ENCODE measurements around the gene DISP3.

DISP3 gene

GRCh38 chr1:11568687-11569086, 89.7 kb downstream of the DISP3 start:
- in situ Hi-C loops (cut with MboI; ENCODE audit: low pct_unique_long_range_greater_than_20kb, low sequenced_read_pairs, unreplicated experiment): no loop called here
- no peak for DNase-seq (ENCODE audit: low spot score)

GRCh38 chr1:11569551-11569950, 90.6 kb downstream of the DISP3 start:
- TF ChIP-seq CTCF (IDR thresholded peaks at IDR 0.05; ENCODE audit: extremely low read depth, insufficient read depth, missing control alignments): no peak
- in situ Hi-C loops (cut with MboI; ENCODE audit: low pct_unique_long_range_greater_than_20kb, low sequenced_read_pairs, unreplicated experiment): no loop called here
- DNase-seq (ENCODE audit: low spot score): no peak

More at GRCh38 chr1:11568687-11569086, 89.7 kb downstream of the DISP3 start:
- TF ChIP-seq CTCF (IDR thresholded peaks at IDR 0.05; ENCODE audit: extremely low read depth, insufficient read depth, missing control alignments): no peak

GRCh38 chr1:11569954-11570353, 91.0 kb downstream of the DISP3 start:
- in situ Hi-C loops (cut with MboI; ENCODE audit: low pct_unique_long_range_greater_than_20kb, low sequenced_read_pairs, unreplicated experiment): no loop called here
- no peak for DNase-seq (ENCODE audit: low spot score)
- no peak for TF ChIP-seq CTCF (IDR thresholded peaks at IDR 0.05; ENCODE audit: extremely low read depth, insufficient read depth, missing control alignments)

GRCh38 chr1:11570821-11571380, 91.9 kb downstream of the DISP3 start:
- in situ Hi-C loops (cut with MboI; ENCODE audit: low pct_unique_long_range_greater_than_20kb, low sequenced_read_pairs, unreplicated experiment): no loop called here
- no peak for TF ChIP-seq CTCF (IDR thresholded peaks at IDR 0.05; ENCODE audit: extremely low read depth, insufficient read depth, missing control alignments)
- DNase-seq (ENCODE audit: low spot score): no peak

GRCh38 chr1:11571906-11572616, 93.1 kb downstream of the DISP3 start:
- DNase-seq (ENCODE audit: low spot score): no peak
- in situ Hi-C loops (cut with MboI; ENCODE audit: low pct_unique_long_range_greater_than_20kb, low sequenced_read_pairs, unreplicated experiment): no loop called here

GRCh38 chr1:11573116-11573692, 94.2 kb downstream of the DISP3 start:
- in situ Hi-C loops (cut with MboI; ENCODE audit: low pct_unique_long_range_greater_than_20kb, low sequenced_read_pairs, unreplicated experiment): no loop called here
- no peak for TF ChIP-seq CTCF (IDR thresholded peaks at IDR 0.05; ENCODE audit: extremely low read depth, insufficient read depth, missing control alignments)
- no peak for DNase-seq (ENCODE audit: low spot score)

More at GRCh38 chr1:11571906-11572616, 93.1 kb downstream of the DISP3 start:
- peak; percentile 27 for TF ChIP-seq CTCF (IDR thresholded peaks at IDR 0.05; ENCODE audit: extremely low read depth, insufficient read depth, missing control alignments)

All from GM13977 (cell line).